Brain microvascular endothelial cell (primary cell): Measurements from ENCODE around the gene RASSF3.
"Not testable (repeated sequence)": the region's sequence is repeated elsewhere in the genome, so short reads cannot be mapped to it uniquely, and the experiment has no call there.

Experiments
- DNase-seq: peaks from one replicate; pipeline ENCODE4 v3.0.0-alpha.2; 2020
- H3K27ac ChIP-seq: fragments of 250-450 bp; sonication (Bioruptor Pico); 2 replicates; pipeline ENCODE4 v1.5.1; 2020; ENCODE audit warnings: mild to moderate bottlenecking, moderate library complexity
- H3K27me3 ChIP-seq: fragments of 250-450 bp; sonication (Bioruptor Pico); replicated peaks from 2 replicates; pipeline ENCODE4 v1.5.1; 2020; ENCODE audit warnings: mild to moderate bottlenecking
- H3K36me3 ChIP-seq: fragments of 250-450 bp; sonication (Bioruptor Pico); replicated peaks from 2 replicates; pipeline ENCODE4 v1.5.1; 2020; ENCODE audit warnings: mild to moderate bottlenecking
- H3K4me3 ChIP-seq: 2 replicates; pipeline ENCODE4 v1.5.1; 2011; ENCODE audit warnings: low read depth, mild to moderate bottlenecking, control low read depth, low read length, moderate library complexity
- in situ Hi-C: cut with HindIII; loops from 2 replicates; pipeline ENCODE4 v1.10.0; 2017; ENCODE audit warnings: low sequenced_read_pairs, low pct_ligation_motif_present
- TF ChIP-seq, protein P1 (sequence below): IDR thresholded peaks from 2 replicates; pipeline ENCODE4 v1.5.1; 2011; ENCODE audit warnings: low read depth, mild to moderate bottlenecking, moderate library complexity, low read length, control low read depth, inconsistent platforms; ENCODE audit errors: missing control alignments

Gene RASSF3

GRCh38 chr12:64646318-64646717, 36.0 kb downstream of the RASSF3 start:
- in situ Hi-C loops, result no loop called here
- DNase-seq, result no peak
- Histone ChIP-seq H3K27me3 (no peaks in the 10 kb centered on the region), H3K4me3 (no peak overlapping the region), H3K36me3 (no peaks in the 10 kb centered on the region), H3K27ac (no peak overlapping the region)
- TF ChIP-seq, protein P1, sequence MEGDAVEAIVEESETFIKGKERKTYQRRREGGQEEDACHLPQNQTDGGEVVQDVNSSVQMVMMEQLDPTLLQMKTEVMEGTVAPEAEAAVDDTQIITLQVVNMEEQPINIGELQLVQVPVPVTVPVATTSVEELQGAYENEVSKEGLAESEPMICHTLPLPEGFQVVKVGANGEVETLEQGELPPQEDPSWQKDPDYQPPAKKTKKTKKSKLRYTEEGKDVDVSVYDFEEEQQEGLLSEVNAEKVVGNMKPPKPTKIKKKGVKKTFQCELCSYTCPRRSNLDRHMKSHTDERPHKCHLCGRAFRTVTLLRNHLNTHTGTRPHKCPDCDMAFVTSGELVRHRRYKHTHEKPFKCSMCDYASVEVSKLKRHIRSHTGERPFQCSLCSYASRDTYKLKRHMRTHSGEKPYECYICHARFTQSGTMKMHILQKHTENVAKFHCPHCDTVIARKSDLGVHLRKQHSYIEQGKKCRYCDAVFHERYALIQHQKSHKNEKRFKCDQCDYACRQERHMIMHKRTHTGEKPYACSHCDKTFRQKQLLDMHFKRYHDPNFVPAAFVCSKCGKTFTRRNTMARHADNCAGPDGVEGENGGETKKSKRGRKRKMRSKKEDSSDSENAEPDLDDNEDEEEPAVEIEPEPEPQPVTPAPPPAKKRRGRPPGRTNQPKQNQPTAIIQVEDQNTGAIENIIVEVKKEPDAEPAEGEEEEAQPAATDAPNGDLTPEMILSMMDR, result no peak

GRCh38 chr12:64649487-64649886, 39.2 kb downstream of the RASSF3 start:
- no peak for DNase-seq
- in situ Hi-C loops, result no loop called here
- no peaks in the 10 kb centered on the region for H3K36me3 ChIP-seq
- TF ChIP-seq, protein P1, result no peak
- H3K4me3 ChIP-seq, result no peak overlapping the region
- no peak overlapping the region for H3K27ac ChIP-seq
- H3K27me3 ChIP-seq, result no peaks in the 10 kb centered on the region

DNA sequence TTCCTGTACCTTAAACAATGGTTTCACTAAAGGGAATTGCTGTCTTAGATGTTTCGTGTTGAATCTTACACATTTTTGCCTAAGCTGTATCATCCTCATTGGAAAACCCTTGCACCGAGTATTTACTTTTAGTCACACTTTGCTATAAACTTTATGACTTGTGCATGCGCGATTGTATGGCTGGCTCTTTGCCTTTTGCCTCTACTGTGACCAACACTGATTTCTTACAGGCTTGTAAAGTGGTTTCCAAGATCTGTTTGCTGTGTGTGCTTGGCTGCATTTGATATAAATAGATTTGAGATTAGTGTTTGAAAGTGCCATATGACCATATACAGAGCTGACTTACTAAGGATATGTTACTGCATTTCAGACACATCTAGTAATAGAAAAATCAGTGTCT, 40.5 kb downstream of the RASSF3 start:
- TF ChIP-seq, protein P1, result no peak
- H3K4me3 ChIP-seq, result no peak overlapping the region
- H3K27me3 ChIP-seq, result no peaks in the 10 kb centered on the region
- no peak for DNase-seq
- in situ Hi-C loops, result no loop called here
- H3K27ac ChIP-seq, result no peak overlapping the region
- no peaks in the 10 kb centered on the region for H3K36me3 ChIP-seq

DNA sequence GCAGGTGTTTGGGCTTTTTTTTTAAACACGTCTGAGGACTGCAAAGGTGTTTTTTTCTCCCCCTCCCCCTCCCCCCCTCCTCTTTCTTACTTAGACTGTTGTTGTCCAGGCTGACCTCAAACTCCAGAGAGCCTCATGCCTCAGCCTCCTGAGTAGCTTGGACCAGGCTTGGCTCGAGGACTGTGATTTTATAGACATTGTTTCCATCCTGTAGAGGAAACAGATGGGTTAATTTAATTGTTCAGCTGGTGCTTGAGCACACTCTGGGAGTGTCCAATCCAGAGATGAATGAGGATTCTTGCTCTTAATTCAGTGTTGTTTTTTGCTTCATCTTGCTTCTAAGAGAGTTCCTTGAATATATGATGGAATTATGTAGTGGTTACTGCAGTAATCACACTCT, 42.1 kb downstream of the RASSF3 start:
- Histone ChIP-seq H3K4me3 (no peak overlapping the region), H3K27me3 (no peaks in the 10 kb centered on the region), H3K27ac (no peak overlapping the region), H3K36me3 (no peaks in the 10 kb centered on the region)
- in situ Hi-C loops, result no loop called here
- DNase-seq, result no peak
- TF ChIP-seq, protein P1, result no peak

DNA sequence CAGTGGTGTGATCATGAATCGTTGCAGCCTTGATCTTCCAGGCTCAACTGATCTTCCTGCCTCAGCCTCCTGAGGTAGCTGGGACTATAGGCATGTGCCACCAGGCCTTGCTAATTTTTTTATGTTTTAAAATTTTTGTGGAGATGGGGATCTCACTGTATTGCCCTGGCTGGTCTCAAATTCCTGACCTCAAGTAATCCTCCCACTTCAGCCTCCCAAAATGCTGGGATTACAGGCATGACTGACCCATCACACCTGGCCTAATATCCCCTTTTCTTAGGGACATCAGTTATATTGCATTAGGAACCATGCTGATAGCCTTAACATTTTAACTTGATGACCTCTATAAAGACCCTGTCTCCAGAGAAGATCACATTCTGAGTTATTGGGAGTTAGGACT, 42.8 kb downstream of the RASSF3 start:
- H3K4me3 ChIP-seq, result no peak overlapping the region
- TF ChIP-seq, protein P1, result no peak
- in situ Hi-C loops, result no loop called here
- DNase-seq, result no peak
- no peaks in the 10 kb centered on the region for H3K36me3 ChIP-seq
- no peak overlapping the region for H3K27ac ChIP-seq
- H3K27me3 ChIP-seq, result no peaks in the 10 kb centered on the region

GRCh38 chr12:64653907-64654306, 43.6 kb downstream of the RASSF3 start:
- H3K27ac ChIP-seq, in situ Hi-C loops, H3K27me3 ChIP-seq, H3K36me3 ChIP-seq, H3K4me3 ChIP-seq, DNase-seq: not testable (repeated sequence)
